ENCODE results near the gene ANKRD42.

DNA sequence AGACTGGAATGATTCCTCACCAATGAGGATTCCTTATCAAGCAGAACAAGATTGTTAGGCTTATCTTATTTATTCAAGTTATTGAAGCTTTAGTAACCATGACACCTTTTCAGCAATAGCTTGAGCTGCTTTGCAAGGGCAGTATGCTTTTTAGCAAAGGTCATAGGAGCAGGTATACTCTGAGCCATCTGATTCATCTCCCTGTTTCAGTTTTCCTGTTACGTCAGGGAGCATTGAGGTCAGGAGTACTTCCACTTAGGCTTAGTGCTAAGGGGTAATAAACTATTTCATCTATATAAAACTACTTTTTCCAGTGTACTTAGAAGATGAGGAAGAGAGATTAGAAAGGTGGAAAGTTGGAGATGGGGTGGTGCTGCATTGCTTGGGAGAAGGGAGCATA, 17.7 kb upstream of the ANKRD42 start:
- TF ChIP-seq, protein P1, sequence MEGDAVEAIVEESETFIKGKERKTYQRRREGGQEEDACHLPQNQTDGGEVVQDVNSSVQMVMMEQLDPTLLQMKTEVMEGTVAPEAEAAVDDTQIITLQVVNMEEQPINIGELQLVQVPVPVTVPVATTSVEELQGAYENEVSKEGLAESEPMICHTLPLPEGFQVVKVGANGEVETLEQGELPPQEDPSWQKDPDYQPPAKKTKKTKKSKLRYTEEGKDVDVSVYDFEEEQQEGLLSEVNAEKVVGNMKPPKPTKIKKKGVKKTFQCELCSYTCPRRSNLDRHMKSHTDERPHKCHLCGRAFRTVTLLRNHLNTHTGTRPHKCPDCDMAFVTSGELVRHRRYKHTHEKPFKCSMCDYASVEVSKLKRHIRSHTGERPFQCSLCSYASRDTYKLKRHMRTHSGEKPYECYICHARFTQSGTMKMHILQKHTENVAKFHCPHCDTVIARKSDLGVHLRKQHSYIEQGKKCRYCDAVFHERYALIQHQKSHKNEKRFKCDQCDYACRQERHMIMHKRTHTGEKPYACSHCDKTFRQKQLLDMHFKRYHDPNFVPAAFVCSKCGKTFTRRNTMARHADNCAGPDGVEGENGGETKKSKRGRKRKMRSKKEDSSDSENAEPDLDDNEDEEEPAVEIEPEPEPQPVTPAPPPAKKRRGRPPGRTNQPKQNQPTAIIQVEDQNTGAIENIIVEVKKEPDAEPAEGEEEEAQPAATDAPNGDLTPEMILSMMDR (IDR thresholded peaks at IDR 0.05; ENCODE audit: borderline replicate concordance, extremely low read depth, low read length, poor library complexity, severe bottlenecking), result no peak
- TF ChIP-seq EZH2 (IDR thresholded peaks at IDR 0.05; ENCODE audit: borderline replicate concordance, low read depth, low read length, severe bottlenecking), result no peak

Data from DND-41 (cell line).